ENCODE results near the gene RNF186.

The RNF186 gene

DNA sequence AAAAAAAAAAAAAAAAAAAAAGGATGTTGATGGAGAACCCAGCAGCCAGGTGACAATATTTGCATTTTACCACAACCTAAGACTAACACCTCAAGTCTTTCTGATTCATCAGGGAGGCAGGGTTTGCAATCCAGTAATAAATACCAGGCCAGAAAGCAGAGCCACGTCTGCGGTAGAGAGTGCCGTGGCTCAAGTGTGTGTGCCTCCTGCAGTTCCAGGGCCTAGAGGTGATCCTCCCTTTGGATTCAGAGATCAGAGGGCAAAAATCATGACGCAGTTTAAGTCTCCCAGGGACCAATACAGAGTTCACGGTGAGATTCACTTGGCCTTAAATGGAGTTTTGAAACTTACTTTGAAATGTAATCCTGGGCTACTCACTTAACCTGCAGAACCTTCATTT is 50.2 kb downstream of the RNF186 start:
- H3K27ac ChIP-seq (ENCODE audit: low read depth, low read length): peak overlapping the region; percentile 88

More for the DNA sequence above, 50.2 kb downstream of the RNF186 start:
- peak overlapping the region; percentile 33 for H2AFZ ChIP-seq (ENCODE audit: low read length, unreplicated experiment)
- 0 out of 2 replicates have a peak, but pooled peaks cover 4% of the 10 kb centered on the region for H3K36me3 ChIP-seq (ENCODE audit: insufficient read depth, low read length)
- no peak overlapping the region for H3K4me3 ChIP-seq (ENCODE audit: low read depth, low read length)
- H3K79me2 ChIP-seq (ENCODE audit: control insufficient read depth, insufficient read depth, low read length, unreplicated experiment): no peaks in the 10 kb centered on the region
- H3K27me3 ChIP-seq (ENCODE audit: insufficient read depth, low read length): no peaks in the 10 kb centered on the region
- peaks cover 26% of the 10 kb centered on the region for H3K4me1 ChIP-seq (ENCODE audit: control insufficient read depth, insufficient read depth, low read length, unreplicated experiment)

Measured in ACC112 (cell line).